Fibroblast of lung (primary cell): Measurements from ENCODE around the gene FHOD3. TPM values are rescaled to one million over a fixed set of nuclear protein-coding genes. Genes with fewer than 3 reads are reported as not detected.

ENCODE experiments used
- DNase-seq, 2 donors: peaks; one replicate each; pipeline versions ENCODE4 v3.0.0 to v3.0.0-alpha.2; 2010; ENCODE audit warnings: low read depth in 2 of 2
- H2AFZ ChIP-seq: 2 replicates; pipeline ENCODE4 v1.5.1; 2012; ENCODE audit warnings: low read length, control low read depth, inconsistent platforms
- H3K27ac ChIP-seq: 2 replicates; pipeline ENCODE4 v1.5.1; 2011; ENCODE audit warnings: low read length, control low read depth; ENCODE audit not compliant: insufficient read depth
- H3K27me3 ChIP-seq: 2 replicates; pipeline ENCODE4 v1.5.1; 2011; ENCODE audit warnings: mild to moderate bottlenecking, low read length; ENCODE audit not compliant: control insufficient read depth, insufficient read depth
- H3K36me3 ChIP-seq: 2 replicates; pipeline ENCODE4 v1.5.1; 2011; ENCODE audit warnings: low read length; ENCODE audit not compliant: control insufficient read depth, insufficient read depth
- H3K4me1 ChIP-seq: 2 replicates; pipeline ENCODE4 v1.5.1; 2011; ENCODE audit warnings: low read length; ENCODE audit not compliant: control insufficient read depth, insufficient read depth; ENCODE audit errors: extremely low read depth
- H3K4me2 ChIP-seq: 2 replicates; pipeline ENCODE4 v1.5.1; 2011; ENCODE audit warnings: low read length, control low read depth; ENCODE audit not compliant: insufficient read depth; ENCODE audit errors: extremely low read depth
- H3K4me3 ChIP-seq, 4 experiments: fragments of 200-600 bp in 1 of 4; sonication (generic) in 1 of 4; replicated peaks in 1 of 4; 2 replicates each; pipeline ENCODE4 v1.5.1; 2011 to 2016; ENCODE audit warnings: low read length in 4 of 4, low read depth in 3 of 4, mild to moderate bottlenecking in 3 of 4, control low read depth in 2 of 4, inconsistent platforms in 1 of 4, mixed read lengths in 1 of 4; ENCODE audit not compliant: insufficient read depth in 1 of 4; ENCODE audit errors: control extremely low read depth in 1 of 4
- H3K79me2 ChIP-seq: 2 replicates; pipeline ENCODE4 v1.5.1; 2012; ENCODE audit warnings: mild to moderate bottlenecking, low read length, inconsistent platforms; ENCODE audit not compliant: control insufficient read depth, insufficient read depth
- H3K9ac ChIP-seq: 2 replicates; pipeline ENCODE4 v1.5.1; 2011; ENCODE audit warnings: mild to moderate bottlenecking, low read length, control low read depth; ENCODE audit not compliant: insufficient read depth
- H3K9me3 ChIP-seq: 2 replicates; pipeline ENCODE4 v1.5.1; 2012; ENCODE audit warnings: low read depth, low read length; ENCODE audit not compliant: control insufficient read depth, insufficient read depth
- H4K20me1 ChIP-seq: 2 replicates; pipeline ENCODE4 v1.5.1; 2011; ENCODE audit warnings: low read length; ENCODE audit not compliant: control insufficient read depth, insufficient read depth; ENCODE audit errors: extremely low read depth
- EZH2 ChIP-seq: IDR thresholded peaks from 2 replicates; pipeline ENCODE4 v1.5.1; 2012; ENCODE audit warnings: low read length, control low read depth, mild to moderate bottlenecking; ENCODE audit errors: missing control alignments
- polyA plus RNA-seq, 2 donors: library from polyadenylated mRNA; depleted of rRNA in 1 of 2; stranded (reverse) in 1 of 2; unstranded in 1 of 2; fragments of >200 nt; gene quantifications; 2 replicates each; pipeline ENCODE4 v1.2.1, GENCODE V29; 2011 to 2012; ENCODE audit warnings: missing spikeins in 1 of 2
- total RNA-seq: library from RNA; depleted of rRNA; stranded (reverse); fragments of >200 nt; gene quantifications from 2 replicates; pipeline ENCODE4 v1.2.1, GENCODE V29; 2014
- TF ChIP-seq, protein P1 (sequence below), 2 donors: IDR thresholded peaks in 1 of 2; conservative IDR thresholded peaks in 1 of 2; 1 replicate in 1 of 2; 2 replicates in 1 of 2; pipeline ENCODE4 v1.5.1; 2011 to 2012; ENCODE audit warnings: low read length in 2 of 2, control low read depth in 1 of 2, inconsistent platforms in 1 of 2, low read depth in 1 of 2, mild to moderate bottlenecking in 1 of 2

FHOD3 gene
- total and polyA plus RNA-seq, 2 donors (not counting 1 experiment from before 2014, with no cell fraction given) = 16.1 to 28.2 TPM

DNA sequence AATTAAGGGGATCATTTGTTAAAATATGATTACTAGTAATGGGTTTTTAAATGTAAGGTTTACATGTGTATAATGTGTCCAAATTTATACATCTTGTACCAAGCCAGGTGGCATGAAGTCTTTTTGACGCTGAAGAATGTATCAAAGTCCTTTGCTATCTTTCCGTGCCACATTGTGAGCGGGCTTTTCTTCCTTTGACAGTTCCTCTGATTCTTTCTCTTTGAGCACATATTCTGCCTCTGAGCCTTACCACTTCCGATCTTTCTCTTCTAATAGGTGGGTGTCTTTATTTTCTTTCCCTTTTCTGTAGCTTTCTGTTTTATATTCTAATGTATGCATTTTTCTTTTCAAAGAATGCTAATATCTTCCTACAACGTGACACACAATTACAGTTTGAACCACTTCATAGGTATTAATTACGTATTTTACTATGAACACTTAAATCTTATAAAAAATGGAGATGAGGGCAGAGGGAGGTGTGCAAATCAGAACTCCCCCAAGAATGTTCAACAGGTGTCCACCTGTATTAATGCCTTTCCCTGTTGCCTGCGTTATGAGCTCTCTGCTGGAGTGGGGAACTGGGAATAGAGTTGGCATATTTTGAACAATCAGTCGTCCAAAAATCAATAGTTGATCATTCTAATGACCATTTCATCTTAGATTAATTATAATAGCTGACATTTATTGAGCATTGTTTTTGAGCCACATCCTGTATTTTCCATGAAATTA lies 355.8 kb downstream of the FHOD3 start:
- no peak overlapping the region for H3K9ac ChIP-seq

DNA sequence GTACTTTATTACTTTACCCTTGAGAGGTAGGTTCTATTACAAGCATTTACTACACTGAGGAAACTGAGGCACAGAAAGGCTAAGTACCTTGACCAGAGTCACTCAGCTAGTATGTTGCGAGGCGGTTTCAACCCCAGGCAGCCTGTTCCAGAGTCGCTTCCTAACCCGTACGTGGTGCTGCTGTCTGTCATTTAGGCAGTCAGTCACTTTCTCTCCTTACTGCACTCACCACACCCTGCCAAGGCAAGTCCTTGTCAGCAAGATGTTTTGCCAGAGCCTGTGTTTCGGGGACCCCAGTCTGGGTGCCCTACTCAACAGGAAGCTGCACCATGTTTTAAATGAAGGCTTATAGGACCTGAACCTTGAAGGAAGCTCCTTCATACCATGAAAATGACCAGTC lies 356.4 kb downstream of the FHOD3 start:
- H3K4me1 ChIP-seq = no peaks in the 10 kb centered on the region
- no peaks in the 10 kb centered on the region for H4K20me1 ChIP-seq
- no peaks in the 10 kb centered on the region for H3K9me3 ChIP-seq
- TF ChIP-seq, protein P1, sequence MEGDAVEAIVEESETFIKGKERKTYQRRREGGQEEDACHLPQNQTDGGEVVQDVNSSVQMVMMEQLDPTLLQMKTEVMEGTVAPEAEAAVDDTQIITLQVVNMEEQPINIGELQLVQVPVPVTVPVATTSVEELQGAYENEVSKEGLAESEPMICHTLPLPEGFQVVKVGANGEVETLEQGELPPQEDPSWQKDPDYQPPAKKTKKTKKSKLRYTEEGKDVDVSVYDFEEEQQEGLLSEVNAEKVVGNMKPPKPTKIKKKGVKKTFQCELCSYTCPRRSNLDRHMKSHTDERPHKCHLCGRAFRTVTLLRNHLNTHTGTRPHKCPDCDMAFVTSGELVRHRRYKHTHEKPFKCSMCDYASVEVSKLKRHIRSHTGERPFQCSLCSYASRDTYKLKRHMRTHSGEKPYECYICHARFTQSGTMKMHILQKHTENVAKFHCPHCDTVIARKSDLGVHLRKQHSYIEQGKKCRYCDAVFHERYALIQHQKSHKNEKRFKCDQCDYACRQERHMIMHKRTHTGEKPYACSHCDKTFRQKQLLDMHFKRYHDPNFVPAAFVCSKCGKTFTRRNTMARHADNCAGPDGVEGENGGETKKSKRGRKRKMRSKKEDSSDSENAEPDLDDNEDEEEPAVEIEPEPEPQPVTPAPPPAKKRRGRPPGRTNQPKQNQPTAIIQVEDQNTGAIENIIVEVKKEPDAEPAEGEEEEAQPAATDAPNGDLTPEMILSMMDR (conservative IDR thresholded peaks at IDR 0.05 in 1 of 2, IDR thresholded peaks at IDR 0.05 in 1 of 2; ENCODE audit: low read depth in 1 of 2, low read length in 2 of 2) = no peak
- no peak for TF ChIP-seq EZH2
- DNase-seq = no peak
- no peaks in the 10 kb centered on the region for H3K27me3 ChIP-seq
- no peak overlapping the region for H3K27ac ChIP-seq
- no peak overlapping the region for H3K4me2 ChIP-seq
- no peak overlapping the region for H3K4me3 ChIP-seq
- H3K9ac ChIP-seq = no peak overlapping the region
- H2AFZ ChIP-seq = no peak overlapping the region
- no peaks in the 10 kb centered on the region for H3K79me2 ChIP-seq
- H3K36me3 ChIP-seq = no peaks in the 10 kb centered on the region

More for the DNA sequence above, 355.8 kb downstream of the FHOD3 start:
- Histone ChIP-seq H3K27me3 (no peaks in the 10 kb centered on the region), H3K4me1 (no peaks in the 10 kb centered on the region), H4K20me1 (no peaks in the 10 kb centered on the region), H3K27ac (no peak overlapping the region), H3K4me2 (no peak overlapping the region), H2AFZ (no peak overlapping the region), H3K79me2 (no peaks in the 10 kb centered on the region), H3K4me3 (no peak overlapping the region), H3K36me3 (no peaks in the 10 kb centered on the region), H3K9me3 (no peaks in the 10 kb centered on the region)
- TF ChIP-seq EZH2 = no peak
- TF ChIP-seq, protein P1 (conservative IDR thresholded peaks at IDR 0.05 in 1 of 2, IDR thresholded peaks at IDR 0.05 in 1 of 2; ENCODE audit: low read depth in 1 of 2, low read length in 2 of 2) = no peak
- no peak for DNase-seq

DNA sequence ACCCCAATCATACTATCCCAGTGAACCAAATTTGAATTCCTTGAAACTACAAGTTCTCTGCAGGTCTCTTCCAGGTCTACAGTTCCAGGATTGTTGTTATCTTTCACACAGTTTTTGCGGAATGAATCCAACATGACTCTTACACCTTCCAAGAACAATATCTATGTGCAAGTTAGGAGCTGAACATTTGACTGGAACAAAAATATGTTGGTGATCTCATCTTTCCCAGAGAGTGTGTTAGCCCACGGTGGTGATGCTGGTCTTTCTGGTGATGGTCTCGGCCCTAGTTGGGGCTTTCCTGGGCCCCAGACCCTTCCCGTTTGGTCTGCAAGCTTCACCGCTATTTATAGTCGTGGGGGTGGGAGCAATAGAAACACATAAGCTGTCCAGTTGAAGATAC lies 357.6 kb downstream of the FHOD3 start:
- DNase-seq = peak in 1 of 2 donors; percentile 50
- no peaks in the 10 kb centered on the region for H3K9me3 ChIP-seq
- H3K36me3 ChIP-seq = no peaks in the 10 kb centered on the region
- no peak for TF ChIP-seq EZH2
- TF ChIP-seq, protein P1 (conservative IDR thresholded peaks at IDR 0.05 in 1 of 2, IDR thresholded peaks at IDR 0.05 in 1 of 2; ENCODE audit: low read depth in 1 of 2, low read length in 2 of 2) = no peak
- H3K27me3 ChIP-seq = no peaks in the 10 kb centered on the region
- no peak overlapping the region for H3K4me3 ChIP-seq
- no peak overlapping the region for H3K9ac ChIP-seq
- no peaks in the 10 kb centered on the region for H3K79me2 ChIP-seq
- no peak overlapping the region for H3K4me2 ChIP-seq
- H3K4me1 ChIP-seq = no peaks in the 10 kb centered on the region
- H4K20me1 ChIP-seq = no peaks in the 10 kb centered on the region
- H2AFZ ChIP-seq = no peak overlapping the region
- H3K27ac ChIP-seq = no peak overlapping the region
